H1 (cell line): Measurements from ENCODE around the gene P2RX6. TPM values are rescaled to one million over a fixed set of nuclear protein-coding genes. Genes with fewer than 3 reads are reported as not detected.

Experiments
- CTCF ChIA-PET: fragments of 300-600 bp; sonication (Branson Sonifier 250); formaldehyde crosslinking; loops from one replicate; lab custom pipeline; 2021; ENCODE audit not compliant: partially characterized antibody; lab: Charles Lee
- POLR2A ChIA-PET: fragments of 300-600 bp; sonication (Branson Sonifier 250); formaldehyde crosslinking; loops from one replicate; lab custom pipeline; 2021; ENCODE audit warnings: inconsistent platforms; ENCODE audit not compliant: partially characterized antibody; lab: Charles Lee
- DNase-seq, 2 experiments: peaks; one replicate each; pipeline versions ENCODE4 v3.0.0 to v3.0.0-alpha.2; 2010 to 2022; ENCODE audit warnings: low spot score in 2 of 2, low read depth in 1 of 2, mixed read lengths in 1 of 2
- FAIRE-seq: peaks from 2 replicates; lab custom pipeline; 2011; peaks lifted over from hg19 to GRCh38; lab: Jason Lieb, UNC
- H2AFZ ChIP-seq: 2 replicates; pipeline ENCODE4 v1.8.1; 2012; ENCODE audit warnings: low read length, inconsistent platforms
- H2AK5ac ChIP-seq: 2 replicates; pipeline ENCODE4 v1.6.1; 2013; ENCODE audit warnings: low read depth, low read length
- H2BK120ac ChIP-seq: replicated peaks from 2 replicates; pipeline ENCODE3; 2013; ENCODE audit warnings: low read depth, low read length, inconsistent platforms
- H2BK12ac ChIP-seq: 2 replicates; pipeline ENCODE4 v1.6.1; 2013; ENCODE audit warnings: low read depth, low read length
- H2BK15ac ChIP-seq: 2 replicates; pipeline ENCODE4 v1.6.1; 2013; ENCODE audit warnings: low read length
- H2BK20ac ChIP-seq: 2 replicates; pipeline ENCODE4 v1.6.1; 2013; ENCODE audit warnings: low read length
- H2BK5ac ChIP-seq: 2 replicates; pipeline ENCODE4 v1.6.1; 2013; ENCODE audit warnings: low read depth, low read length
- H3K14ac ChIP-seq: 2 replicates; pipeline ENCODE4 v1.6.1; 2013; ENCODE audit warnings: inconsistent platforms; ENCODE audit not compliant: insufficient read length
- H3K18ac ChIP-seq: 2 replicates; pipeline ENCODE4 v1.6.1; 2013; ENCODE audit warnings: low read length; ENCODE audit errors: extremely low read depth
- H3K23ac ChIP-seq: 2 replicates; pipeline ENCODE4 v1.6.1; 2013; ENCODE audit warnings: inconsistent platforms; ENCODE audit not compliant: insufficient read length
- H3K23me2 ChIP-seq: 2 replicates; pipeline ENCODE4 v1.6.1; 2013; ENCODE audit warnings: low read depth, low read length
- H3K27ac ChIP-seq: 2 replicates; pipeline ENCODE4 v1.6.1; 2011; ENCODE audit warnings: low read depth, low read length, inconsistent platforms
- H3K27me3 ChIP-seq, 4 experiments: replicated peaks in 1 of 4; 1 replicate in 1 of 4; 2 replicates in 3 of 4; pipeline versions ENCODE4 v1.6.1 to v1.8.1; 2011 to 2013; ENCODE audit warnings: low read length in 3 of 4, mild to moderate bottlenecking in 3 of 4, inconsistent platforms in 2 of 4, mixed read lengths in 2 of 4, moderate library complexity in 1 of 4; ENCODE audit not compliant: control insufficient read depth in 3 of 4, insufficient read depth in 3 of 4; ENCODE audit errors: extremely low read depth in 1 of 4
- H3K36me3 ChIP-seq, 4 experiments: 2 replicates each; pipeline versions ENCODE4 v1.6.1 to v1.8.1; 2011 to 2013; ENCODE audit warnings: mild to moderate bottlenecking in 4 of 4, low read length in 3 of 4, moderate library complexity in 2 of 4, control low read depth in 1 of 4, inconsistent platforms in 1 of 4; ENCODE audit not compliant: insufficient read depth in 4 of 4, control insufficient read depth in 2 of 4
- H3K4ac ChIP-seq: replicated peaks from 2 replicates; pipeline ENCODE3; 2013; ENCODE audit warnings: low read length, low read depth, mixed read lengths, inconsistent platforms; ENCODE audit not compliant: insufficient read length
- H3K4me1 ChIP-seq, 4 experiments: replicated peaks in 1 of 4; 1 replicate in 1 of 4; 2 replicates in 3 of 4; pipeline versions ENCODE4 v1.6.1 to v1.8.1; 2011 to 2013; ENCODE audit warnings: low read length in 3 of 4, inconsistent platforms in 2 of 4, mixed read lengths in 1 of 4; ENCODE audit not compliant: insufficient read depth in 4 of 4, control insufficient read depth in 3 of 4
- H3K4me2 ChIP-seq, 2 experiments: 2 replicates each; pipeline versions ENCODE4 v1.6.1 to v1.8.1; 2011 to 2013; ENCODE audit warnings: low read depth in 2 of 2, low read length in 2 of 2, control low read depth in 1 of 2, inconsistent platforms in 1 of 2, mild to moderate bottlenecking in 1 of 2; ENCODE audit not compliant: insufficient read depth in 1 of 2
- H3K4me3 ChIP-seq, 4 experiments: fragments of 200-600, 300-600 bp in 1 of 4; sonication (generic), shearing (Covaris generic), sonication (Bioruptor Twin) in 1 of 4; 2 replicates each; pipeline versions ENCODE4 v1.5.1 to v1.8.1; 2011 to 2016; ENCODE audit warnings: low read length in 4 of 4, low read depth in 3 of 4, control low read depth in 2 of 4, inconsistent platforms in 2 of 4, mild to moderate bottlenecking in 2 of 4, mixed read lengths in 1 of 4, moderate library complexity in 1 of 4; ENCODE audit not compliant: insufficient read depth in 2 of 4; ENCODE audit errors: extremely low read depth in 1 of 4
- H3K56ac ChIP-seq: replicated peaks from 2 replicates; pipeline ENCODE3; 2013; ENCODE audit warnings: low read depth, mild to moderate bottlenecking, mixed read lengths, low read length, inconsistent platforms; ENCODE audit not compliant: insufficient read length
- H3K79me1 ChIP-seq: 2 replicates; pipeline ENCODE4 v1.6.1; 2013; ENCODE audit warnings: low read depth, low read length, control low read depth
- H3K79me2 ChIP-seq, 2 experiments: 2 replicates each; pipeline versions ENCODE4 v1.6.1 to v1.8.1; 2012 to 2013; ENCODE audit warnings: low read length in 2 of 2, mild to moderate bottlenecking in 2 of 2, inconsistent platforms in 1 of 2; ENCODE audit not compliant: insufficient read depth in 2 of 2, control insufficient read depth in 1 of 2
- H3K9ac ChIP-seq, 4 experiments: replicated peaks in 1 of 4; 1 replicate in 1 of 4; 2 replicates in 3 of 4; pipeline versions ENCODE4 v1.6.1 to v1.8.1; 2011 to 2013; ENCODE audit warnings: low read depth in 3 of 4, low read length in 3 of 4, control low read depth in 2 of 4, mild to moderate bottlenecking in 2 of 4, moderate library complexity in 2 of 4, inconsistent platforms in 1 of 4; ENCODE audit errors: extremely low read depth in 1 of 4
- H3K9me3 ChIP-seq, 2 experiments: 2 replicates each; pipeline versions ENCODE4 v1.6.1 to v1.8.1; 2012 to 2013; ENCODE audit warnings: mild to moderate bottlenecking in 2 of 2, moderate library complexity in 2 of 2, control low read depth in 1 of 2, inconsistent platforms in 1 of 2, low read depth in 1 of 2, low read length in 1 of 2, mixed read lengths in 1 of 2; ENCODE audit not compliant: insufficient read depth in 2 of 2
- H4K20me1 ChIP-seq, 2 experiments: replicated peaks in 1 of 2; 2 replicates each; pipeline versions ENCODE3 to v1.8.1; 2011 to 2013; ENCODE audit warnings: inconsistent platforms in 2 of 2, low read length in 2 of 2, mild to moderate bottlenecking in 1 of 2; ENCODE audit not compliant: insufficient read depth in 2 of 2, control insufficient read depth in 1 of 2
- H4K5ac ChIP-seq: 2 replicates; pipeline ENCODE4 v1.6.1; 2013; ENCODE audit warnings: low read length, low read depth, mixed read lengths, inconsistent platforms; ENCODE audit not compliant: insufficient read length
- H4K8ac ChIP-seq: 2 replicates; pipeline ENCODE4 v1.8.0; 2013; ENCODE audit warnings: mild to moderate bottlenecking, moderate library complexity, low read length, inconsistent platforms; ENCODE audit not compliant: insufficient read depth; ENCODE audit errors: extremely low read depth
- H4K91ac ChIP-seq: replicated peaks from 2 replicates; pipeline ENCODE3; 2013; ENCODE audit warnings: low read length, mixed read lengths, inconsistent platforms; ENCODE audit not compliant: insufficient read length
- BACH1 ChIP-seq: IDR thresholded peaks from 2 replicates; pipeline ENCODE4 v1.6.1; 2012; ENCODE audit warnings: low read length, improper control_type of control experiment
- CBX8 ChIP-seq: fragments of 300-800, 300-1000 bp; sonication (generic); IDR thresholded peaks from 2 replicates; pipeline ENCODE4 v1.7.1; 2016; ENCODE audit warnings: low read depth, low read length, borderline replicate concordance
- CHD2 ChIP-seq: IDR thresholded peaks from 2 replicates; pipeline ENCODE4 v1.6.1; 2012; ENCODE audit warnings: low read length, improper control_type of control experiment
- MAFK ChIP-seq: IDR thresholded peaks from 2 replicates; pipeline ENCODE4 v1.6.1; 2012; ENCODE audit warnings: low read depth, mild to moderate bottlenecking, improper control_type of control experiment, low read length
- WGBS, 2 experiments: shearing (Covaris generic) in 1 of 2; methylation state at CpG; one replicate each; pipeline versions ENCODE4 v1.1.6 to v1.1.7; 2013 to 2015; ENCODE audit warnings: low lambda C conversion rate in 2 of 2, mixed read lengths in 2 of 2, inconsistent platforms in 1 of 2, low coverage in 1 of 2, missing lambda C conversion rate in 1 of 2; ENCODE audit not compliant: insufficient replicate concordance in 2 of 2, insufficient coverage in 1 of 2, insufficient read length in 1 of 2; ENCODE audit errors: extremely low coverage in 1 of 2, missing lambda C conversion rate in 1 of 2; 5-methylcytosine and 5-hydroxymethylcytosine counted together
- long read RNA-seq, 2 experiments: library from RNA in 1 of 2; library from capped mRNA in 1 of 2; stranded (forward); transcript quantifications; one replicate each; pipeline ENCODE4 v2.0.0, GENCODE V29; 2021; ENCODE audit warnings: inconsistent platforms in 1 of 2
- polyA minus RNA-seq, 3 experiments: library from RNA; depleted of rRNA, polyadenylated mRNA; stranded (reverse); fragments of >200 nt; gene quantifications; 1 replicate in 2 of 3; 2 replicates in 1 of 3; pipeline ENCODE4 v1.2.3, GENCODE V29; 2011
- polyA plus RNA-seq, 7 experiments: library from polyadenylated mRNA; depleted of rRNA in 3 of 7; stranded (reverse) in 5 of 7; unstranded in 2 of 7; fragments of >200 nt in 5 of 7; fragments of 200-250 nt in 2 of 7; gene quantifications; 1 replicate in 5 of 7; 2 replicates in 1 of 7; 4 replicates in 1 of 7; pipeline versions ENCODE4 v1.2.1 to v1.2.3, GENCODE V29; 2011 to 2013; ENCODE audit warnings: missing spikeins in 2 of 7, mixed read lengths in 2 of 7
- total RNA-seq: library from RNA; stranded (reverse); fragmentation: NEBNext Ultra II Directional; extraction: Animal tissue kit (Norgen Biotek cat#: 25700); gene quantifications from 2 replicates; pipeline ENCODE4 v1.2.1, GENCODE V29; 2021

The P2RX6 gene
- total RNA-seq (not detected in 2 replicates), polyA plus RNA-seq (2011; rRNA removed) (0.09 and 0.16 TPM in 2 replicates), polyA minus RNA-seq (2011; rRNA and poly(A)+ RNA removed) (0.19 and 0.49 TPM in 2 replicates)
- polyA plus RNA-seq (2011; cell fraction: cytosol; rRNA removed): 0.23 TPM
- 1.5 TPM for polyA plus RNA-seq (2011; cell fraction: nucleus; rRNA removed)
- polyA plus RNA-seq (2012, experiment 1 of 2): 0.11 to 0.25 TPM (median 0.20 TPM) in 4 replicates
- polyA plus RNA-seq (2012, experiment 2 of 2): 0.05 TPM
- 0.10 TPM for polyA plus RNA-seq (2013, experiment 1 of 2)
- 0.09 TPM for polyA plus RNA-seq (2013, experiment 2 of 2)
- polyA minus RNA-seq (2011; cell fraction: cytosol; rRNA and poly(A)+ RNA removed): not detected
- not detected for polyA minus RNA-seq (2011; cell fraction: nucleus; rRNA and poly(A)+ RNA removed)
- long read RNA-seq, experiment 1: 0 reads
- long read RNA-seq, experiment 2: 0 reads

GRCh38 chr22:21014726-21015465, at the start of gene P2RX6:
Gene P2RX6 (plus strand): TSS chr22:21015165. CDS start chr22:21015175, 10 bp downstream.
- no peak for TF ChIP-seq CBX8
- no peak for TF ChIP-seq CHD2
- TF ChIP-seq MAFK: no peak
- TF ChIP-seq BACH1: no peak
- Histone ChIP-seq H2BK120ac (no peak within 1 kb of the TSS), H2BK12ac (no peak within 1 kb of the TSS), H2AFZ (peak within 1 kb of the TSS; percentile 35; the same call in 1 of the 2 replicates), H3K18ac (peak within 1 kb of the TSS; percentile 13), H3K79me1 (no peaks in the 10 kb centered on the region; the same call in 1 of the 2 replicates), H3K27me3 (peaks cover 0 to 4% (median 3%) of the 10 kb centered on the region in 4 experiments; a peak in 4 of 7 replicates), H3K4me3 (peak within 1 kb of the TSS; percentile 51 to 75 (median 64)), H4K20me1 (peaks cover 0 to 2% of the 10 kb centered on the region in 2 experiments), H3K4me1 (peaks cover 10 to 26% (median 15%) of the 10 kb centered on the region in 4 experiments), H3K23me2 (peaks cover 6% of the 10 kb centered on the region; the same call in 1 of the 2 replicates), H4K8ac (peak within 1 kb of the TSS; percentile 83), H4K5ac (peak within 1 kb of the TSS; percentile 28), H4K91ac (peak within 1 kb of the TSS; percentile 10), H3K4ac (peak within 1 kb of the TSS; percentile 53), H3K4me2 (peak within 1 kb of the TSS; percentile 68 to 97), H3K14ac (no peak within 1 kb of the TSS), H2BK5ac (peak within 1 kb of the TSS; percentile 44; the same call in 1 of the 2 replicates), H2AK5ac (no peak within 1 kb of the TSS), H3K23ac (no peak within 1 kb of the TSS), H3K9ac (peak within 1 kb of the TSS in 1 of 4 experiments; percentile 31; a peak in 2 of 7 replicates), H2BK20ac (no peak within 1 kb of the TSS), H3K56ac (peak within 1 kb of the TSS; percentile 74), H2BK15ac (0 out of 2 replicates have a peak within 1 kb of the TSS, but pooled peaks have one; percentile 25), H3K9me3 (no peaks in the 10 kb centered on the region), H3K36me3 (no peaks in the 10 kb centered on the region), H3K79me2 (no peaks in the 10 kb centered on the region), H3K27ac (no peak within 1 kb of the TSS)
- no peak for DNase-seq
- WGBS, 2 experiments: 81% methylated on average over 12 of the region's 12 CpGs; no CpG with 5 or more reads in 1 of the 2 experiments
- CTCF ChIA-PET: interaction anchor here (0.8 to 1.7 kb wide), 4 partner anchors 11 to 90 kb away, joined by 3 to 5 read pairs (median 4); partner anchors contain the start of gene LZTR1
- POLR2A ChIA-PET: interaction anchor here (0.8 to 2.2 kb wide), 2 partner anchors 11 to 12 kb away, joined by 3 to 5 read pairs; no protein-coding TSS in a partner anchor
- FAIRE-seq: no peak
